Urinary bladder (tissue), 4 donors: ENCODE data around the gene RAPGEF5. TPM values are rescaled to one million over a fixed set of nuclear protein-coding genes. Genes with fewer than 3 reads are reported as not detected.

ENCODE experiments used
- DNase-seq: peaks from one replicate; pipeline ENCODE4 v3.0.0-alpha.2; 2015; ENCODE audit errors: extremely low spot score
- H3K27ac ChIP-seq: one replicate; pipeline ENCODE4 v1.5.1; 2013; ENCODE audit warnings: low read depth, mild to moderate bottlenecking, moderate library complexity
- H3K36me3 ChIP-seq: one replicate; pipeline ENCODE4 v1.6.1; 2013; ENCODE audit warnings: mild to moderate bottlenecking, moderate library complexity; ENCODE audit not compliant: insufficient read depth
- H3K4me1 ChIP-seq: one replicate; pipeline ENCODE4 v1.6.1; 2013; ENCODE audit warnings: mild to moderate bottlenecking, moderate library complexity; ENCODE audit not compliant: insufficient read depth
- H3K4me3 ChIP-seq: one replicate; pipeline ENCODE4 v1.5.1; 2013; ENCODE audit warnings: low read depth, low read length
- WGBS: extraction: QIAGEN DNeasy Blood & Tissue Kit; methylation state at CpG from one replicate; pipeline ENCODE4 v1.1.7; 2013; 5-methylcytosine and 5-hydroxymethylcytosine counted together
- polyA plus RNA-seq: library from polyadenylated mRNA; stranded (reverse); fragments of 200-250 nt; gene quantifications from one replicate; pipeline ENCODE4 v1.2.3, GENCODE V29; 2013
- total RNA-seq: library from RNA; depleted of rRNA; stranded (reverse); fragments of >200 nt; gene quantifications from one replicate; pipeline ENCODE4 v1.2.3, GENCODE V29; 2014
- donor health status: healthy with polysubstance abuse.
- donor health status: healthy.

The RAPGEF5 gene
- total and polyA plus RNA-seq, 2 donors: 12.6 to 99.1 TPM

GRCh38 chr7:22301790-22302189, 55.2 kb downstream of the RAPGEF5 start:
- Histone ChIP-seq H3K27ac (no peak overlapping the region), H3K4me3 (no peak overlapping the region), H3K36me3 (no peaks in the 10 kb centered on the region), H3K4me1 (no peaks in the 10 kb centered on the region)
- 47% methylated on average over 6 of the region's 6 CpGs for WGBS
- DNase-seq: no peak

- DNase-seq: no peak
Observed at GRCh38 chr7:22300839-22301238, 56.1 kb downstream of the RAPGEF5 start.

GRCh38 chr7:22296916-22297315, 60.0 kb downstream of the RAPGEF5 start:
- no peaks in the 10 kb centered on the region for H3K4me1 ChIP-seq
- H3K4me3 ChIP-seq: no peak overlapping the region
- no peak for DNase-seq
- H3K36me3 ChIP-seq: no peaks in the 10 kb centered on the region
- no peak overlapping the region for H3K27ac ChIP-seq

More at GRCh38 chr7:22300839-22301238, 56.1 kb downstream of the RAPGEF5 start:
- Histone ChIP-seq H3K27ac (no peak overlapping the region), H3K4me3 (no peak overlapping the region), H3K4me1 (no peaks in the 10 kb centered on the region), H3K36me3 (no peaks in the 10 kb centered on the region)
- 90% methylated on average over 4 of the region's 4 CpGs for WGBS

- Histone ChIP-seq H3K4me3 (no peak overlapping the region), H3K27ac (no peak overlapping the region), H3K36me3 (no peaks in the 10 kb centered on the region), H3K4me1 (no peaks in the 10 kb centered on the region)
- WGBS: 68% methylated on average over 1 of the region's 1 CpG
- no peak for DNase-seq
Observed at GRCh38 chr7:22296265-22296566, 60.7 kb downstream of the RAPGEF5 start.

- H3K27ac ChIP-seq: no peak overlapping the region
- 64% methylated on average over 4 of the region's 4 CpGs for WGBS
- DNase-seq: no peak
- H3K4me3 ChIP-seq: no peak overlapping the region
- H3K36me3 ChIP-seq: no peaks in the 10 kb centered on the region
- no peaks in the 10 kb centered on the region for H3K4me1 ChIP-seq
Observed at GRCh38 chr7:22295402-22296264, 61.3 kb downstream of the RAPGEF5 start.

GRCh38 chr7:22292531-22292930, 64.4 kb downstream of the RAPGEF5 start:
- Histone ChIP-seq H3K27ac (no peak overlapping the region), H3K4me1 (no peaks in the 10 kb centered on the region), H3K36me3 (no peaks in the 10 kb centered on the region), H3K4me3 (no peak overlapping the region)
- 46% methylated on average over 3 of the region's 3 CpGs for WGBS
- DNase-seq: no peak

GRCh38 chr7:22291977-22292376, 65.0 kb downstream of the RAPGEF5 start:
- Histone ChIP-seq H3K4me3 (no peak overlapping the region), H3K27ac (no peak overlapping the region), H3K4me1 (no peaks in the 10 kb centered on the region), H3K36me3 (no peaks in the 10 kb centered on the region)
- no peak for DNase-seq
- WGBS: 64% methylated on average over 2 of the region's 2 CpGs

- no peaks in the 10 kb centered on the region for H3K36me3 ChIP-seq
- 88% methylated on average over 6 of the region's 6 CpGs for WGBS
- no peak overlapping the region for H3K27ac ChIP-seq
- H3K4me1 ChIP-seq: no peaks in the 10 kb centered on the region
- no peak overlapping the region for H3K4me3 ChIP-seq
- DNase-seq: no peak
Observed at GRCh38 chr7:22288202-22288601, 68.8 kb downstream of the RAPGEF5 start.

- Histone ChIP-seq H3K4me1 (no peaks in the 10 kb centered on the region), H3K36me3 (no peaks in the 10 kb centered on the region), H3K27ac (no peak overlapping the region), H3K4me3 (no peak overlapping the region)
- no peak for DNase-seq
- WGBS: 86% methylated on average over 2 of the region's 2 CpGs
Observed at GRCh38 chr7:22287412-22287811, 69.5 kb downstream of the RAPGEF5 start.

GRCh38 chr7:22286436-22286835, 70.5 kb downstream of the RAPGEF5 start:
- Histone ChIP-seq H3K4me1 (no peaks in the 10 kb centered on the region), H3K36me3 (no peaks in the 10 kb centered on the region), H3K27ac (no peak overlapping the region), H3K4me3 (no peak overlapping the region)
- 42% methylated on average over 2 of the region's 2 CpGs for WGBS
- no peak for DNase-seq

- Histone ChIP-seq H3K27ac (no peak overlapping the region), H3K4me3 (no peak overlapping the region), H3K36me3 (no peaks in the 10 kb centered on the region), H3K4me1 (no peaks in the 10 kb centered on the region)
- no peak for DNase-seq
- 82% methylated on average over 2 of the region's 2 CpGs for WGBS
Observed at GRCh38 chr7:22281481-22281880, 75.5 kb downstream of the RAPGEF5 start.

GRCh38 chr7:22280031-22280430, 76.9 kb downstream of the RAPGEF5 start:
- Histone ChIP-seq H3K4me1 (no peaks in the 10 kb centered on the region), H3K36me3 (no peaks in the 10 kb centered on the region), H3K4me3 (no peak overlapping the region), H3K27ac (no peak overlapping the region)
- no peak for DNase-seq
- WGBS: 84% methylated on average over 3 of the region's 3 CpGs

GRCh38 chr7:22278660-22279059, 78.3 kb downstream of the RAPGEF5 start:
- no peaks in the 10 kb centered on the region for H3K4me1 ChIP-seq
- no peak overlapping the region for H3K27ac ChIP-seq
- WGBS: 65% methylated on average over 2 of the region's 2 CpGs
- DNase-seq: no peak
- no peak overlapping the region for H3K4me3 ChIP-seq
- H3K36me3 ChIP-seq: no peaks in the 10 kb centered on the region

- no peak for DNase-seq
- H3K36me3 ChIP-seq: no peaks in the 10 kb centered on the region
- no peaks in the 10 kb centered on the region for H3K4me1 ChIP-seq
- H3K27ac ChIP-seq: no peak overlapping the region
- 90% methylated on average over 4 of the region's 4 CpGs for WGBS
- no peak overlapping the region for H3K4me3 ChIP-seq
Observed at GRCh38 chr7:22277375-22277774, 79.6 kb downstream of the RAPGEF5 start.

- Histone ChIP-seq H3K4me1 (no peaks in the 10 kb centered on the region), H3K36me3 (no peaks in the 10 kb centered on the region), H3K27ac (no peak overlapping the region), H3K4me3 (no peak overlapping the region)
- 59% methylated on average over 2 of the region's 2 CpGs for WGBS
- no peak for DNase-seq
Observed at GRCh38 chr7:22275661-22276060, 81.3 kb downstream of the RAPGEF5 start.
